RWPE2 (cell line): ENCODE measurements around the gene TMOD3.

Experiments used
- ATAC-seq: fragments of 200-7000 bp; cut with Tn5 transposase; 3 replicates; pipeline ENCODE4 v1.9.1; 2021; ENCODE audit warnings: low read depth
- DNase-seq: peaks from one replicate; pipeline ENCODE4 v3.0.0-alpha.2; 2020; ENCODE audit warnings: low spot score
- H3K27ac ChIP-seq: fragments of 450-650 bp; 2 replicates; pipeline ENCODE4 v1.5.1; 2017; ENCODE audit warnings: mild to moderate bottlenecking; ENCODE audit not compliant: poor library complexity, severe bottlenecking
- H3K27me3 ChIP-seq: fragments of 250-450 bp; sonication (Bioruptor Pico); 2 replicates; pipeline ENCODE4 v1.5.1; 2021; ENCODE audit warnings: mild to moderate bottlenecking, moderate library complexity; ENCODE audit not compliant: insufficient read depth, poor library complexity, severe bottlenecking
- H3K36me3 ChIP-seq: fragments of 250-450 bp; sonication (Bioruptor Pico); 2 replicates; pipeline ENCODE4 v1.5.1; 2020; ENCODE audit warnings: low read depth, mild to moderate bottlenecking, moderate library complexity
- H3K4me1 ChIP-seq: fragments of 250-450 bp; sonication (Bioruptor Pico); 2 replicates; pipeline ENCODE4 v1.5.1; 2021; ENCODE audit warnings: mild to moderate bottlenecking, moderate library complexity; ENCODE audit not compliant: insufficient read depth, poor library complexity, severe bottlenecking
- H3K4me3 ChIP-seq: fragments of 250-450 bp; sonication (Bioruptor Pico); 2 replicates; pipeline ENCODE4 v1.5.1; 2021; ENCODE audit warnings: mild to moderate bottlenecking, moderate library complexity; ENCODE audit not compliant: severe bottlenecking
- H3K9me3 ChIP-seq: fragments of 250-450 bp; sonication (Bioruptor Pico); 2 replicates; pipeline ENCODE4 v1.5.1; 2021; ENCODE audit warnings: mild to moderate bottlenecking, moderate library complexity; ENCODE audit not compliant: severe bottlenecking
- TF ChIP-seq, protein P1 (sequence below): fragments of 450-650 bp; IDR thresholded peaks from one replicate; pipeline ENCODE4 v1.5.1; 2017; ENCODE audit warnings: mild to moderate bottlenecking, moderate library complexity; ENCODE audit not compliant: poor library complexity, severe bottlenecking

TMOD3 gene

DNA sequence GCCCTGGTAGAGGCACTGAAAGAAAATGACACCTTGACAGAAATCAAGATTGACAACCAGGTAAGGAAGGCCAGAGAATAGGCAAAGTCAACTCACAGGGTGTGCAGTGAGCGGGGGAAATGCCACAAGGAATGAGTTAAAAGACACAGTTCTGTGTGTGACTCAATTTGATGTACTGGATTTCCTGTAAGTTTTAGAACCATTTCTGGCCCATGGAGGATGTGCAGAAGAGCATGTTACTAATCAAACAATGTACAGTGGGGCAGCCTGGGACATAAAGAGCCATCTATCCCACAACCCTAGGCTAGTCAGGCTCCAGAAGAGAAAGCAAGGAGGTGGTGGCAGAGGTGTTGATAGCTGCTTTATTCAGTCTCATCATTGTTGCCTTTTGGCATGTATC, 31.2 kb upstream of the TMOD3 start:
- no peak overlapping the region for H3K27ac ChIP-seq
- no peak for ATAC-seq
- H3K36me3 ChIP-seq = no peaks in the 10 kb centered on the region
- H3K4me3 ChIP-seq = no peak overlapping the region
- H3K4me1 ChIP-seq = peaks cover 11% of the 10 kb centered on the region
- TF ChIP-seq, protein P1, sequence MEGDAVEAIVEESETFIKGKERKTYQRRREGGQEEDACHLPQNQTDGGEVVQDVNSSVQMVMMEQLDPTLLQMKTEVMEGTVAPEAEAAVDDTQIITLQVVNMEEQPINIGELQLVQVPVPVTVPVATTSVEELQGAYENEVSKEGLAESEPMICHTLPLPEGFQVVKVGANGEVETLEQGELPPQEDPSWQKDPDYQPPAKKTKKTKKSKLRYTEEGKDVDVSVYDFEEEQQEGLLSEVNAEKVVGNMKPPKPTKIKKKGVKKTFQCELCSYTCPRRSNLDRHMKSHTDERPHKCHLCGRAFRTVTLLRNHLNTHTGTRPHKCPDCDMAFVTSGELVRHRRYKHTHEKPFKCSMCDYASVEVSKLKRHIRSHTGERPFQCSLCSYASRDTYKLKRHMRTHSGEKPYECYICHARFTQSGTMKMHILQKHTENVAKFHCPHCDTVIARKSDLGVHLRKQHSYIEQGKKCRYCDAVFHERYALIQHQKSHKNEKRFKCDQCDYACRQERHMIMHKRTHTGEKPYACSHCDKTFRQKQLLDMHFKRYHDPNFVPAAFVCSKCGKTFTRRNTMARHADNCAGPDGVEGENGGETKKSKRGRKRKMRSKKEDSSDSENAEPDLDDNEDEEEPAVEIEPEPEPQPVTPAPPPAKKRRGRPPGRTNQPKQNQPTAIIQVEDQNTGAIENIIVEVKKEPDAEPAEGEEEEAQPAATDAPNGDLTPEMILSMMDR = no peak
- H3K9me3 ChIP-seq = no peaks in the 10 kb centered on the region
- no peak for DNase-seq
- H3K27me3 ChIP-seq = no peaks in the 10 kb centered on the region

DNA sequence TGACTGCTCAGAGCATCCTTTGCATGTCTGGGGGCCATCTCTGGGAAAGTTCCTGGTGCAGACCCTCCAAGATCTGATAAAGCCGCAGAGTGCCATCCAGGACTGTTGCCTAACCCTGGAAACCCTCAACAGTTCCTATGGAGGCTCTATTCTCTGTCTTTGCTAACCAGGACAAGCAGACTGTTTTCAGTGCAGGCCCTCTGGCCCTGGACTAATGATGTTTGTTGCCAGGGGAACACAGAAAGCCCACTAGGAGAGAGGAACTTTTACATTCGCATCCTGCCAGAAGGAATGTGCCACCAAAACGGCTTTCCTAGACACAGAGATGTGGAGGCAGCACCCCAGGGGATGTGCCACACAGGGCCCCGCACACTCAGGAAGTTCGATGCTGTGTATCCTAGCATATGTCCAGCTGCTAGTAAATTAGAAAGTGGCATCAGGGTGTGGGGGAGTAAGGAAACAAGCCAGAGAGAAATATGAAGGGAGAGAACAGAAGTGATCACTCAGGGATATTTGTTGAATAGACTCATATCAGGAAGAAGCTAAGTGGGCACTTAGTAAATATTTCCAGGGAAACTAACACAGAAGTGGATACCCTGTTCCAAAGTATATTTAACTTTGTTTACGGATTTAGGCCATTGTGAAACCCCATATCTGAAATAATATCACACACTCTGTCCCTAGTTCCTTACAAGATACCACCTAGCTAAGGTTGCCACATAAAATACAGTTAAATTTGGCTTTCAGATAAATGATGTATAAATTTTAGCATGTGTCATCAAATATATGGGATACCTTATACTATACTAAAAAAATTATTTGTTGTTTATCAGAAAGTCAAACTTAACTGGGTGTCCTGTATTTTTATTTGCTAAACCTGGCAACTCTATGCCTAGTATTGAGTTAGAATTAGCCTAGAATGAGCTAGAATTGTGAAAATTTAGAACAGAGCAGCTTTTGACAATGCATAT, 29.9 kb upstream of the TMOD3 start:
- Histone ChIP-seq H3K9me3 (no peaks in the 10 kb centered on the region), H3K4me1 (peaks cover 11% of the 10 kb centered on the region), H3K36me3 (no peaks in the 10 kb centered on the region), H3K4me3 (no peak overlapping the region), H3K27me3 (no peaks in the 10 kb centered on the region), H3K27ac (no peak overlapping the region)
- DNase-seq (no peak), ATAC-seq (no peak)
- TF ChIP-seq, protein P1 = no peak

DNA sequence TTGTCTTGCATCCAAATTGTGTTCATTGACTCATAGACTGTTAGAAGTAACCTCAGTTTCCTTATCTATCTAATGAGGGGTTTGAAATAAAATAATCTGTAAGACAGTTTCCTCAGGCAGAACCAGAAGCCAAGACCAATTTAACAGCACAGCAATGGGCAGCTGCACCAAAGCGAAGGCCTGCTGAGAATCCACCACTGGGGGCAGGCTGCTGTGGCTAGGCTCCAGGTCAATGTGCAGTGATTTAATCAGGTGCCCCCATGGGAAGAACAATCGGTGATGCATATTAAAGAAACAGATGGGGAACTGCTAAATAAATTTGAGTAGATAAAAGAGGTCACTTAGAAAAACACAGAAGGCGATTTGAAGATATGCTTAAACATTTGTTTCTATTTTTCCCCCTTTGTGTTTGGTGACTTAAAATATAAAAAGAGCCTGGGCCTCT, 28.0 kb upstream of the TMOD3 start:
- no peaks in the 10 kb centered on the region for H3K9me3 ChIP-seq
- H3K4me3 ChIP-seq = no peak overlapping the region
- no peak overlapping the region for H3K27ac ChIP-seq
- H3K4me1 ChIP-seq = peaks cover 11% of the 10 kb centered on the region
- DNase-seq (no peak), ATAC-seq (peak; percentile 74)
- H3K36me3 ChIP-seq = no peaks in the 10 kb centered on the region
- no peaks in the 10 kb centered on the region for H3K27me3 ChIP-seq
- TF ChIP-seq, protein P1 = peak; percentile 86

DNA sequence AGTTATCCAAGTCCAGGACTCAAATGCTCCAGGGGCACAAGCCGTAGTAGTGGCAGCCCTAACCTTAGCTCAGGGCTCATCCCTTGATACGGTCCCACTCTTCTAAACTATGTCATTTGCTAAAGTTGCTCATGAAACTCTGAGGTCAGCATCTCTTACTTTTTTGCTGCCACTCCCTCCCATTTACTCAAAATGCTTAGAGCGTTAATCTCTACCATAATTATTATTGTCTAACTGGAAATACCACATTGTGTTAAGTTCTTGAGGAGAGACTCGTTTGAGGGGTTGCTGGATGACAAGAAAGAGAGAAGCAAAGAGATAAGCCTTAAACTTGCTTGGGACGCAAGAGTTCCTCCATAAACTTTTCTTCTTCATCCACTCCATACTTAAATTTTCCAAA, 26.9 kb upstream of the TMOD3 start:
- Histone ChIP-seq H3K4me1 (peaks cover 11% of the 10 kb centered on the region), H3K4me3 (no peak overlapping the region), H3K9me3 (no peaks in the 10 kb centered on the region), H3K36me3 (no peaks in the 10 kb centered on the region), H3K27ac (no peak overlapping the region), H3K27me3 (no peaks in the 10 kb centered on the region)
- DNase-seq (no peak), ATAC-seq (no peak)
- TF ChIP-seq, protein P1 = no peak

DNA sequence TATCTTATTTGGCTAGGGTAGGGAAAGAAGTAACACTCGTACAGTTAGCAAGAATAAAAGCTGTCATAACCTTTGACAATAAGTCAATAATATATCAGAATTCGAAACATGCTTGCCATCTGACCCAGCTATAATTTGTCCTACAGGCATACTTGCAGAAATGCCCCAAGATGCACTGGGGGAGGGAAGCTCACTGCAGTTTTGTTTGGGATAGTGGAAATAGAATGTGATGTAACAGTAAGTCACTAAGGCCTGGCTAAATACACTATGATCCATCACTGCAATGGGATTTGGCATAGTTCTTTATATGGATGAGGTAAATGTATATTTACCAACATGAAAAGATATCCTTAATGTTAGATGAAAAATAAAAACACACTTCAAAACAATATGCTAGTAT, 25.5 kb upstream of the TMOD3 start:
- TF ChIP-seq, protein P1 = no peak
- H3K9me3 ChIP-seq = no peaks in the 10 kb centered on the region
- ATAC-seq (peak; percentile 26; the same call in 1 of the 3 replicates), DNase-seq (no peak)
- no peaks in the 10 kb centered on the region for H3K36me3 ChIP-seq
- H3K27ac ChIP-seq = no peak overlapping the region
- H3K27me3 ChIP-seq = no peaks in the 10 kb centered on the region
- H3K4me3 ChIP-seq = no peak overlapping the region
- H3K4me1 ChIP-seq = peaks cover 11% of the 10 kb centered on the region
